Adrenal gland (tissue), 5 donors: ENCODE data around the gene TICAM2.

Experiments used
- POLR2A ChIP-seq, 2 donors: fragments of 450-650 bp; IDR thresholded peaks; one replicate each; pipeline ENCODE4 v1.6.1; 2017; ENCODE audit warnings: antibody characterized with exemption in 2 of 2, mild to moderate bottlenecking in 2 of 2, moderate library complexity in 1 of 2
- TF ChIP-seq, protein P1 (sequence below), 6 experiments: fragments of 450-650 bp in 4 of 6; fragments of 200-600 bp in 2 of 6; sonication (generic) in 1 of 6; IDR thresholded peaks; 1 replicate in 5 of 6; 2 replicates in 1 of 6; pipeline versions ENCODE4 v1.5.1 to v1.8.0; 2016 to 2021; ENCODE audit warnings: antibody characterized with exemption in 6 of 6, mild to moderate bottlenecking in 2 of 6, moderate library complexity in 1 of 6
- donor health status: DM: no; HTN: no; CAD: no.

DNA sequence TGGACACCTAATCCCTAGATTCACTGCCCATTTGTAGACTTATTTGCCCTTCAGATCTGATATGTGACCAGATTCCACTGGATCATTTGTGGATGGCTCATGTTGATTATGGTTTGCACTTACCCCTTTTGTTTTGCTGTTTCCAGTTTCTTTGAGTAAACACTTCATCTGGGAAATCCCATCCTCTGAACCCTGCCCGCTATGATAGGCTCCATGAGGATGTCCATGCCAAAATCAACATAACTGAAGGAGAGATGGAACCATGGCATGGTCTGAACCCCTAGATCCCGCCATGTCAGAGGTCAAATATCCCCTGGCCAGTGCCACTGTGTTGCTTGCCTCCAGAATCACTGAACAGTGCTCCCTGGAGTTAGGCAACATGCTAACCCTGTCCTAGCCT, 46.0 kb downstream of the TICAM2 start:
- TF ChIP-seq POLR2A (IDR thresholded peaks at IDR 0.05) = no peak
- TF ChIP-seq, protein P1, sequence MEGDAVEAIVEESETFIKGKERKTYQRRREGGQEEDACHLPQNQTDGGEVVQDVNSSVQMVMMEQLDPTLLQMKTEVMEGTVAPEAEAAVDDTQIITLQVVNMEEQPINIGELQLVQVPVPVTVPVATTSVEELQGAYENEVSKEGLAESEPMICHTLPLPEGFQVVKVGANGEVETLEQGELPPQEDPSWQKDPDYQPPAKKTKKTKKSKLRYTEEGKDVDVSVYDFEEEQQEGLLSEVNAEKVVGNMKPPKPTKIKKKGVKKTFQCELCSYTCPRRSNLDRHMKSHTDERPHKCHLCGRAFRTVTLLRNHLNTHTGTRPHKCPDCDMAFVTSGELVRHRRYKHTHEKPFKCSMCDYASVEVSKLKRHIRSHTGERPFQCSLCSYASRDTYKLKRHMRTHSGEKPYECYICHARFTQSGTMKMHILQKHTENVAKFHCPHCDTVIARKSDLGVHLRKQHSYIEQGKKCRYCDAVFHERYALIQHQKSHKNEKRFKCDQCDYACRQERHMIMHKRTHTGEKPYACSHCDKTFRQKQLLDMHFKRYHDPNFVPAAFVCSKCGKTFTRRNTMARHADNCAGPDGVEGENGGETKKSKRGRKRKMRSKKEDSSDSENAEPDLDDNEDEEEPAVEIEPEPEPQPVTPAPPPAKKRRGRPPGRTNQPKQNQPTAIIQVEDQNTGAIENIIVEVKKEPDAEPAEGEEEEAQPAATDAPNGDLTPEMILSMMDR (IDR thresholded peaks at IDR 0.05) = no peak
